Thyroid gland (tissue), 4 donors: Measurements from ENCODE around the gene AADACL2. TPM values are rescaled to one million over a fixed set of nuclear protein-coding genes. Genes with fewer than 3 reads are reported as not detected.

Source experiments
- DNase-seq, 2 donors: peaks; one replicate each; pipeline ENCODE4 v3.0.0-alpha.2; 2019
- H3K27ac ChIP-seq, 3 donors: fragments of 200-600 bp; sonication (generic); 1 replicate in 2 of 3; 2 replicates in 1 of 3; pipeline ENCODE4 v1.5.1; 2016 to 2019; ENCODE audit warnings: mild to moderate bottlenecking in 1 of 3, moderate library complexity in 1 of 3
- H3K27me3 ChIP-seq: fragments of 200-600 bp; sonication (generic); one replicate; pipeline ENCODE4 v1.5.1; 2019
- H3K36me3 ChIP-seq, 2 donors: fragments of 200-600 bp; sonication (generic); one replicate each; pipeline ENCODE4 v1.5.1; 2016 to 2019
- H3K4me1 ChIP-seq, 2 donors: fragments of 200-600 bp; sonication (generic); one replicate each; pipeline ENCODE4 v1.5.1; 2017 to 2019
- H3K4me3 ChIP-seq, 3 donors: fragments of 200-600 bp; sonication (generic); replicated peaks in 1 of 3; 1 replicate in 2 of 3; 2 replicates in 1 of 3; pipeline ENCODE4 v1.5.1; 2016; ENCODE audit warnings: mild to moderate bottlenecking in 1 of 3
- H3K9me3 ChIP-seq: fragments of 200-600 bp; sonication (generic); one replicate; pipeline ENCODE4 v1.5.1; 2017
- POLR2A ChIP-seq, 2 donors: fragments of 450-650 bp; IDR thresholded peaks; one replicate each; pipeline ENCODE4 v1.6.1; 2017; ENCODE audit warnings: antibody characterized with exemption in 2 of 2, mild to moderate bottlenecking in 2 of 2, moderate library complexity in 1 of 2
- WGBS, 2 donors: methylation state at CpG; one replicate each; pipeline ENCODE4 v1.1.5; 2017; 5-methylcytosine and 5-hydroxymethylcytosine counted together
- intact Hi-C: fragments of 100-400 bp; cut with DNase I; formaldehyde crosslinking; loops from one replicate; pipeline ENCODE4 v1.15.1; 2023
- total RNA-seq, 4 donors: library from RNA; depleted of rRNA; stranded (reverse); fragments of >200 nt; gene quantifications; one replicate each; pipeline ENCODE4 v1.2.3, GENCODE V29; 2016
- TF ChIP-seq, protein P1 (sequence below), 6 experiments: fragments of 200-600 bp in 3 of 6; fragments of 450-650 bp in 3 of 6; sonication (generic) in 3 of 6; IDR thresholded peaks; one replicate each; pipeline ENCODE4 v1.5.1; 2016 to 2019; ENCODE audit warnings: antibody characterized with exemption in 6 of 6, mild to moderate bottlenecking in 2 of 6, inconsistent platforms in 1 of 6, moderate library complexity in 1 of 6

AADACL2 gene
- total RNA-seq, 4 donors from 2014 or later: not detected

GRCh38 chr3:151721294-151721693 lies 12.4 kb upstream of the AADACL2 start:
- intact Hi-C loops: no loop called here
- WGBS, 2 donors: 94 to 97% methylated on average over 8 of the region's 8 CpGs

DNA sequence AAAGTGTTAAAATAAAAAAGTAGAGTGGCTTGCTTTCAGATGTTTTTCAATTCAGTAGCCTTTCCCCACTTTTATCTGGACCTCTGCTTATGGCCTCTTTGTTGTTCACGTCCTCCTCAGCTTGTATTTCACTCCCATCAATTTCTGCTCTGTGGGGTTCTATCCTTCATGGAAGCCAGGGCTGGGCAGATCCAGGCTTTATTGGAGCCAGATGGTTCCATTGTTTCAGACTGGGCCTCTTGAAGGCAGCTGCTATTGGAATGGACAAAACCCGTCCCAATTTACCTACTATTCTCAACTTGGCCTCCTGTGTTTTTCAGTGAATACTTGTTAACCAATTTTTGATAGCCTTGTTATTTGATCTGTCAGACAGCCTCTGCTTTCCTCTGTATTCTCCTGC lies 10.9 kb upstream of the AADACL2 start:
- no peak overlapping the region for H3K4me3 ChIP-seq
- no peak for DNase-seq
- intact Hi-C loops: no loop called here
- TF ChIP-seq, protein P1, sequence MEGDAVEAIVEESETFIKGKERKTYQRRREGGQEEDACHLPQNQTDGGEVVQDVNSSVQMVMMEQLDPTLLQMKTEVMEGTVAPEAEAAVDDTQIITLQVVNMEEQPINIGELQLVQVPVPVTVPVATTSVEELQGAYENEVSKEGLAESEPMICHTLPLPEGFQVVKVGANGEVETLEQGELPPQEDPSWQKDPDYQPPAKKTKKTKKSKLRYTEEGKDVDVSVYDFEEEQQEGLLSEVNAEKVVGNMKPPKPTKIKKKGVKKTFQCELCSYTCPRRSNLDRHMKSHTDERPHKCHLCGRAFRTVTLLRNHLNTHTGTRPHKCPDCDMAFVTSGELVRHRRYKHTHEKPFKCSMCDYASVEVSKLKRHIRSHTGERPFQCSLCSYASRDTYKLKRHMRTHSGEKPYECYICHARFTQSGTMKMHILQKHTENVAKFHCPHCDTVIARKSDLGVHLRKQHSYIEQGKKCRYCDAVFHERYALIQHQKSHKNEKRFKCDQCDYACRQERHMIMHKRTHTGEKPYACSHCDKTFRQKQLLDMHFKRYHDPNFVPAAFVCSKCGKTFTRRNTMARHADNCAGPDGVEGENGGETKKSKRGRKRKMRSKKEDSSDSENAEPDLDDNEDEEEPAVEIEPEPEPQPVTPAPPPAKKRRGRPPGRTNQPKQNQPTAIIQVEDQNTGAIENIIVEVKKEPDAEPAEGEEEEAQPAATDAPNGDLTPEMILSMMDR (IDR thresholded peaks at IDR 0.05): no peak
- no peak for TF ChIP-seq POLR2A (IDR thresholded peaks at IDR 0.05)
- no peak overlapping the region for H3K27ac ChIP-seq
- 77 to 84% methylated on average over 2 of the region's 2 CpGs for WGBS, 2 donors
- H3K4me1 ChIP-seq: no peaks in the 10 kb centered on the region
- H3K27me3 ChIP-seq: no peaks in the 10 kb centered on the region
- no peaks in the 10 kb centered on the region for H3K36me3 ChIP-seq
- no peaks in the 10 kb centered on the region for H3K9me3 ChIP-seq

More at GRCh38 chr3:151721294-151721693, 12.4 kb upstream of the AADACL2 start:
- Histone ChIP-seq H3K4me3 (no peak overlapping the region), H3K36me3 (no peaks in the 10 kb centered on the region), H3K9me3 (no peaks in the 10 kb centered on the region), H3K4me1 (no peaks in the 10 kb centered on the region), H3K27me3 (no peaks in the 10 kb centered on the region), H3K27ac (no peak overlapping the region)
- TF ChIP-seq POLR2A (IDR thresholded peaks at IDR 0.05): no peak
- TF ChIP-seq, protein P1 (IDR thresholded peaks at IDR 0.05): no peak
- DNase-seq: no peak

DNA sequence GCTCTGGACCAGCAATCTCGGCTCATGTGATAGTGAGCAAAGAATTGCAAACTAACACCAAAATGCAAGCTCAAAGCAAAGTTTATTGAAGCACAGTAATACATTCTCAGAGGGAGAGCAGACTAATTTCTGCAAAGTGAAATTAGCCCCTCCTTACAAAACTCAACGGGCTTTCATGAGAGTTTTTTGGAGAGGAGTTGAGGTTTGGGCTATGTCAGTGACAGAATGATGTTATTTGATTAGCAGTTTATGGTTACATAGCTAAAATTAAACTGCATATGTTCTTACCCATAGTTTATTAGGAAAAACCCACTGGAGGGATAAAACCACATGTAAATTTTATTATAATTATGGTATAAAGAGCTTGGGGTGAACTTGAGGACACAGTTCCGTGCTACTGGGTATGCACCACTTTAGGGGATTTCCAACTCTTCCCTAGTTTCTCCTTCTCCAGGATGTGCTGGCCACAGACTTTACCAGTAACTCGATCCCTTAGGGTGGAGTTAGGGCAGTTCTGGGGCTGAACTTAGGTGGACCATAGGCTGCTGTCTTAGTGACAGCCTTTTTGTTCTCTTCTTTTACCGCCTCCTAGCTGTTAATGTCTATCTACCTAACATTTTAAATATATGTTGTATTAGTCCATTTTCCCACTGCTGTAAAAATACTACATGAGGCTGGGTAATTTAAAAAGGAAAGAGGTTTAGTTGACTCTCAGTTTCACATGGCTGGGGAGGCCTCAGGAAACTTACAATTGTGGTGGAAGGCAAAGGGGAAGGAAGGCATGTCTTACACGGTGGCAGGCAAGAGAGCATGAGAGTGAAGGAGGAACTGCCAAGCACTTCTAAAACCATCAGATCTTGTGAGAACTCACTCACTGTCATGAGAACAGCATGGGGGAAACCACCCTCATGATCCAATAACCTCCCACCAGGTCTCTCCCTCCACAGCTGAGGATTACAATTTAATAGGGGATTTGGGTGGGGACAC lies 8.9 kb upstream of the AADACL2 start:
- TF ChIP-seq POLR2A (IDR thresholded peaks at IDR 0.05): no peak
- TF ChIP-seq, protein P1 (IDR thresholded peaks at IDR 0.05): no peak
- no peak overlapping the region for H3K4me3 ChIP-seq
- no peaks in the 10 kb centered on the region for H3K27me3 ChIP-seq
- DNase-seq: no peak
- intact Hi-C loops: no loop called here
- WGBS, 2 donors: 76 to 84% methylated on average over 6 of the region's 6 CpGs
- H3K9me3 ChIP-seq: no peaks in the 10 kb centered on the region
- H3K36me3 ChIP-seq: no peaks in the 10 kb centered on the region
- no peaks in the 10 kb centered on the region for H3K4me1 ChIP-seq
- no peak overlapping the region for H3K27ac ChIP-seq

DNA sequence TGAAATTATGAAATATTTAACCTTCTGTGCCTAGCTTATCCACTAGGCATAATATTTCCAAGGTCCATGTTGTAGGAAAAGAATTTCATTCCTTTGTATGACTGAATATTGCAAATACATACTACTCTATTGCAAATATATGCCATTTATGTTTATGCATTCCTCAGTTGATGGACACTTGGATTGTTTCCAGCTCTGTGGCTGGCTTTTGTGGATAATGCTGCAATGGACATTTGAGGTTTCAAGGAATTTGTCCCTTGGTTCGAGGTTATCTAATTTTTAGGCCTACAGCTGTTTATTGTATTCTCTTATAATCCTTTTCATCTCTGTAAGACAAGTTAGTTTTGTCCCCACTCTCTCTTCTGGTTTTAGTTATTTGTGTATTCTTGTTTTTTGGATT lies 7.7 kb upstream of the AADACL2 start:
- intact Hi-C loops: no loop called here
- DNase-seq: no peak
- Histone ChIP-seq H3K27ac (no peak overlapping the region), H3K4me3 (no peak overlapping the region), H3K9me3 (no peaks in the 10 kb centered on the region), H3K36me3 (no peaks in the 10 kb centered on the region), H3K4me1 (no peaks in the 10 kb centered on the region), H3K27me3 (no peaks in the 10 kb centered on the region)
- 78 to 80% methylated on average over 1 of the region's 1 CpG for WGBS, 2 donors
- TF ChIP-seq, protein P1 (IDR thresholded peaks at IDR 0.05): no peak
- no peak for TF ChIP-seq POLR2A (IDR thresholded peaks at IDR 0.05)

DNA sequence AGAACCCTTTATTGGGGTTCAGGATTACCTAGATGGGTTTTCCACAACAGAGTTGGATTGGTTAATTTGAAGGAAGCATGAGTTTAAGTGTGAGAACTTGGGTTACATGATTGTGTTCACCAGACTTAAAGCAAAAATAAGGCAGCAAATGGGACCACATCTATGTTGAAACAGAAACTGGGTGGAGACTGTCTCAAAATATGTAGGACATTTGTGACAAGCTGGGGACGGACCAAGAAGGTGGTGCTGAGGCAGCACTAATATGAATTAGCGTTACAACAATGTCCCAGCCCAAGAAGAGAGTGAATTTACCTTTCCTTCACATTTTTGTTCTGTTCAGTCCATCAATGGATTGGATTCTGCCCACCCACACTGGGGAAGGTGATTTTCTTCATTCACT lies 866 bp upstream of the AADACL2 start:
- H3K27ac ChIP-seq: no peak overlapping the region
- H3K9me3 ChIP-seq: no peaks in the 10 kb centered on the region
- TF ChIP-seq, protein P1 (IDR thresholded peaks at IDR 0.05): no peak
- no peak for TF ChIP-seq POLR2A (IDR thresholded peaks at IDR 0.05)
- no peak for DNase-seq
- intact Hi-C loops: no loop called here
- no peaks in the 10 kb centered on the region for H3K27me3 ChIP-seq
- no peaks in the 10 kb centered on the region for H3K4me1 ChIP-seq
- 91 to 92% methylated on average over 2 of the region's 2 CpGs for WGBS, 2 donors
- H3K4me3 ChIP-seq: no peak overlapping the region
- H3K36me3 ChIP-seq: no peaks in the 10 kb centered on the region
